ENCODE results near the gene LAMP1.
"Not testable (repeated sequence)": the region's sequence is repeated elsewhere in the genome, so short reads cannot be mapped to it uniquely, and the experiment has no call there.

Gene LAMP1

GRCh38 chr13:113367020-113367560 lies 70.1 kb downstream of the LAMP1 start:
- no peak for DNase-seq (ENCODE audit: extremely low read depth, low read depth)
- TF ChIP-seq CTCF (IDR thresholded peaks at IDR 0.05; ENCODE audit: low read depth, low read length), result no peak

- TF ChIP-seq CTCF (IDR thresholded peaks at IDR 0.05; ENCODE audit: low read depth, low read length), result no peak
Measured at GRCh38 chr13:113367771-113368170, 70.7 kb downstream of the LAMP1 start.

GRCh38 chr13:113368353-113368752 lies 71.3 kb downstream of the LAMP1 start:
- DNase-seq (ENCODE audit: extremely low read depth, low read depth), result not testable (repeated sequence)

More at GRCh38 chr13:113367771-113368170, 70.7 kb downstream of the LAMP1 start:
- DNase-seq (ENCODE audit: extremely low read depth, low read depth), result no peak

DNA sequence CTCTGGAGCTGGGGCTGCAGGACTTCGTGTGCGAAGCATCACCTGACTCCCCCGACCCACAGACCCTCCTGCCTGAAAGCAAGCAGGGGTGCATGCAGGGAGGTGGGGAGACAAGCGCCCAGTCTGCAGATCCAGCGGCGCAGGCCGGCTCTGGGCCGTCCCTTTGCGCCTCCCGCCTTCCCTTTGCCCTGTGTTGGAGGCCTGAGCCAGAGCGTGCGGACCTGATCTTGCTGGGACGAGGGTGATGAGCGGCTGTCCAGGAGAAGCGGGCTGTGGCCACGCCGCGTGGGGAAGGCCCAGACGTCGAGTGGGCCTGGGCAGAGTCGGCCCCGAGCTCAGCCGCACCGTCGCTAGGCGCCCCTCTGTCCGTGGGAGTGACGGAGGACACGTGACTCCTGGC lies 72.2 kb downstream of the LAMP1 start:
- DNase-seq (ENCODE audit: extremely low read depth, low read depth), result no peak
- TF ChIP-seq CTCF (IDR thresholded peaks at IDR 0.05; ENCODE audit: low read depth, low read length), result no peak

GRCh38 chr13:113369881-113370280 lies 72.8 kb downstream of the LAMP1 start:
- DNase-seq (ENCODE audit: extremely low read depth, low read depth), result no peak
- no peak for TF ChIP-seq CTCF (IDR thresholded peaks at IDR 0.05; ENCODE audit: low read depth, low read length)

DNA sequence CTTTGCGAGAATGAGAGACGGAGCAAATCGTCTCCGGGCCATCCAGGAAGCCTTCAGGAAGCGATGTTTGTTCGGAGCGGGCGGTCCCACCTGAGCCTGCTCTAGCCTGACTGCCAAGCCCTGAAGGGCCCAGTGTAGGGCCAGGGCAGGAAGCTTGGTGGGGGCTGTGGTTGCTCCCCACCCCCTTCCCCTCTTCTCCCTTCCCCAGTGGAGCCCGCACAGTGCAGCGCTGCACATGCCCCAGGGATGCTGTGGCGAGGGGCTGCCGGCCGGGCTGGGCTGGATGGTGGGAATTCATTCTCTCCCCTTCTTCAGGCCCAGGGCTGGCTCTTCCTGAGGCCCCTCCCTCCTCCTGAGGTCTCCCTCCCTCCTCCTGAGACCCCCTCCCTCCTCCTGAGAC lies 74.0 kb downstream of the LAMP1 start:
- TF ChIP-seq CTCF (IDR thresholded peaks at IDR 0.05; ENCODE audit: low read depth, low read length), result no peak
- DNase-seq (ENCODE audit: extremely low read depth, low read depth), result no peak

GRCh38 chr13:113371701-113372100 lies 74.7 kb downstream of the LAMP1 start:
- DNase-seq (ENCODE audit: extremely low read depth, low read depth), result not testable (repeated sequence)

Measured in AG09319 (cell line).